Mucosa of gallbladder (tissue), 1 donor: Measurements from ENCODE around the gene EFCC1. TPM values are rescaled to one million over a fixed set of nuclear protein-coding genes. Genes with fewer than 3 reads are reported as not detected.
A peak's percentile ranks its signal among the peaks of the same experiment; 100 is the strongest.

Source experiments
- DNase-seq: peaks from one replicate; pipeline ENCODE4 v3.0.0-alpha.2; 2020; ENCODE audit warnings: low spot score
- total RNA-seq: library from RNA; stranded (reverse); gene quantifications from one replicate; pipeline ENCODE4 v1.2.1, GENCODE V29; 2021
- donor health status: DM: no; HTN: no; CAD: no.

The EFCC1 gene
- total RNA-seq, 1 donor from 2014 or later = 25.1 TPM

- DNase-seq = no peak
Measured at GRCh38 chr3:129014793-129015345, 13.8 kb downstream of the EFCC1 start.

GRCh38 chr3:129015388-129016105 is 14.4 kb downstream of the EFCC1 start:
- no peak for DNase-seq

GRCh38 chr3:129016356-129016719 is 15.2 kb downstream of the EFCC1 start:
- no peak for DNase-seq

- DNase-seq = no peak
Measured at GRCh38 chr3:129016720-129017483, 15.8 kb downstream of the EFCC1 start.

GRCh38 chr3:129017484-129017899 is 16.4 kb downstream of the EFCC1 start:
- no peak for DNase-seq

- no peak for DNase-seq
Measured at GRCh38 chr3:129018271-129018670, 17.2 kb downstream of the EFCC1 start.

GRCh38 chr3:129018751-129019150 is 17.6 kb downstream of the EFCC1 start:
- DNase-seq = no peak

GRCh38 chr3:129019266-129019665 is 18.2 kb downstream of the EFCC1 start:
- DNase-seq = no peak

GRCh38 chr3:129020691-129021090 is 19.6 kb downstream of the EFCC1 start:
- DNase-seq = no peak

- no peak for DNase-seq
Measured at GRCh38 chr3:129021140-129021551, 20.0 kb downstream of the EFCC1 start.

- peak; percentile 71 for DNase-seq
Measured at GRCh38 chr3:129022114-129023007, 21.3 kb downstream of the EFCC1 start.

- no peak for DNase-seq
Measured at GRCh38 chr3:129023008-129023358, 21.9 kb downstream of the EFCC1 start.

- DNase-seq = no peak
Measured at GRCh38 chr3:129023909-129024308, 22.8 kb downstream of the EFCC1 start.

GRCh38 chr3:129025108-129025507 is 24.0 kb downstream of the EFCC1 start:
- DNase-seq = no peak

GRCh38 chr3:129025691-129026435 is 24.8 kb downstream of the EFCC1 start:
- peak; percentile 57 for DNase-seq

- peak; percentile 92 for DNase-seq
Measured at GRCh38 chr3:129026728-129027543, 25.8 kb downstream of the EFCC1 start.

GRCh38 chr3:129027544-129027880 is 26.4 kb downstream of the EFCC1 start:
- no peak for DNase-seq

GRCh38 chr3:129028866-129029265 is 27.8 kb downstream of the EFCC1 start:
- no peak for DNase-seq

GRCh38 chr3:129030611-129031010 is 29.5 kb downstream of the EFCC1 start:
- no peak for DNase-seq

- DNase-seq = no peak
Measured at GRCh38 chr3:129031476-129032215, 30.5 kb downstream of the EFCC1 start.
